ENCODE measurements around the gene MRTFB.

DNA sequence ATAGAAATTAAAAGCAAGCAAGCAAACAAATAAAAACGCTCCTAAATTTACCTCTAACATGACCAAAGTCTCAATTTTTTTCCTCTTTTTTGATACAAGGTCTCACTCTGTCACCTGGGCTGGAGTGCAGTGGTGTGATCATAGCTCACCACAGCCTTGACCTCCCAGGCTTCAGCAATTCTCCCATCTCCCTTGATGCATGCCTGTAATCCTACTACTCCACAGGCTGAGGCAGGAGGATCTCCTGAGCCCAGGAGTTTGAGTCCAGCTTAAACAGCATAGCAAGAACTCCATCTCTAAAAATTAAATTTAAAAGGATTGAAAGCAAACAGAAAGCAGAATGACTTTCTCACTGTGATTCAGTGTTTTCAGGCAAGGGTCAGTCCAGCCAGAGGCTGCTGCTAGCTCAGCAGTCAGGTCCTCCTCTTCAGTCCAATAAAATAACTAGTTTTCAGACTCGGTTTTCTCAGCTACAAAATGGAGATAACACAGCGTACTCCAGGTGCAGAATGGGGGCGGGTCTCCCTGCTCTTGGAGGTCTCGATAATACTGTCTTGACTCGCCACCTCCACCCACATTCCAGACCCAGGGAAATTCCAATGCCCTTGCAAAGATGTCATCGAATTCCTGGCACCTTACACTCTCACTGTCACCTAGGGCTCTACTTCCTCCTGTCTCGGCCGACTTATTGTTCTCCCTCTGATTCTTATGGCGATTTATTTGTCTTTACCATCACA lies 20.7 kb upstream of the MRTFB start:
- TF ChIP-seq GATA2 (IDR thresholded peaks at IDR 0.05; ENCODE audit: low read depth, low read length) (no peak), GATA3 (IDR thresholded peaks at IDR 0.05; ENCODE audit: low read depth, low read length) (no peak)

Measured in SH-SY5Y (cell line).